NCI-H146 treated with DMSO at 0.1 percent for 48 hours (cell line): ENCODE results near the gene HNF4A.
"Not testable (repeated sequence)": the region's sequence is repeated elsewhere in the genome, so short reads cannot be mapped to it uniquely, and the experiment has no call there.

Experiments
- DNase-seq: peaks from one replicate; lab custom pipeline; 2025; ENCODE audit not compliant: unreplicated experiment; lab: John Stamatoyannopoulos, UW

HNF4A gene

GRCh38 chr20:44355498-44356352, at the start of gene HNF4A:
Gene HNF4A (plus strand): TSS chr20:44355699. CDS start chr20:44355805, 106 bp downstream.
- peak; percentile 56 for DNase-seq

- no peak for DNase-seq
Measured at GRCh38 chr20:44306927-44307326, 48.6 kb upstream of the HNF4A start.

GRCh38 chr20:44309763-44310663, 45.5 kb upstream of the HNF4A start:
- no peak for DNase-seq

GRCh38 chr20:44310664-44311639, 44.5 kb upstream of the HNF4A start, which contains the start of gene FITM2:
Gene FITM2 (minus strand): TSS chr20:44311202. CDS start chr20:44311148, 54 bp downstream.
- peak; percentile 92 for DNase-seq

- DNase-seq = peak; percentile 75
Measured at GRCh38 chr20:44314870-44315269, 40.6 kb upstream of the HNF4A start.

GRCh38 chr20:44319839-44320422, 35.6 kb upstream of the HNF4A start:
- no peak for DNase-seq

GRCh38 chr20:44324343-44324742, 31.2 kb upstream of the HNF4A start:
- DNase-seq = peak; percentile 97

- no peak for DNase-seq
Measured at GRCh38 chr20:44326391-44327159, 28.9 kb upstream of the HNF4A start.

- not testable (repeated sequence) for DNase-seq
Measured at GRCh38 chr20:44327748-44328147, 27.8 kb upstream of the HNF4A start.

GRCh38 chr20:44328428-44328827, 27.1 kb upstream of the HNF4A start:
- no peak for DNase-seq

- DNase-seq = no peak
Measured at GRCh38 chr20:44331201-44331600, 24.3 kb upstream of the HNF4A start.

- no peak for DNase-seq
Measured at GRCh38 chr20:44334306-44334705, 21.2 kb upstream of the HNF4A start.

- no peak for DNase-seq
Measured at GRCh38 chr20:44334709-44335108, 20.8 kb upstream of the HNF4A start.

- DNase-seq = no peak
Measured at GRCh38 chr20:44335675-44336074, 19.8 kb upstream of the HNF4A start.

GRCh38 chr20:44336086-44336485, 19.4 kb upstream of the HNF4A start:
- peak; percentile 70 for DNase-seq

- DNase-seq = no peak
Measured at GRCh38 chr20:44336725-44337380, 18.6 kb upstream of the HNF4A start, which contains the start of gene R3HDML. Gene R3HDML (plus strand): TSS chr20:44337043. CDS start chr20:44337158, 115 bp downstream.

- DNase-seq = no peak
Measured at GRCh38 chr20:44342248-44342647, 13.3 kb upstream of the HNF4A start.

- no peak for DNase-seq
Measured at GRCh38 chr20:44343162-44343675, 12.3 kb upstream of the HNF4A start.
